ENCODE results near the gene EYS.
"Not testable (repeated sequence)": the region's sequence is repeated elsewhere in the genome, so short reads cannot be mapped to it uniquely, and the experiment has no call there.

GRCh38 chr6:64238908-64239307, 1468.1 kb downstream of the EYS start:
- TF ChIP-seq EZH2 (IDR thresholded peaks at IDR 0.05; ENCODE audit: insufficient read depth, poor library complexity, severe bottlenecking); EZH2phosphoT487 (IDR thresholded peaks at IDR 0.05; ENCODE audit: insufficient read depth, low read depth): not testable (repeated sequence)

Measured in GM23248 (cell line).